Natural killer cell (primary cell): ENCODE measurements around the gene MLLT1. TPM values are rescaled to one million over a fixed set of nuclear protein-coding genes. Genes with fewer than 3 reads are reported as not detected.

ENCODE experiments used
- ATAC-seq, 3 donors: fragments of 150-1000 bp in 2 of 3; fragments of 200-7000 bp in 1 of 3; cut with Tn5 transposase; 1 replicate in 1 of 3; 2 replicates in 2 of 3; pipeline ENCODE4 v1.10.0; 2021; ENCODE audit warnings: mild to moderate bottlenecking in 2 of 3, moderate library complexity in 2 of 3
- DNase-seq, 2 donors: peaks; one replicate each; pipeline versions ENCODE4 v3.0.0 to v3.0.0-alpha.2; 2013 to 2021; ENCODE audit warnings: mixed read lengths in 1 of 2
- H3K27ac ChIP-seq: one replicate; pipeline ENCODE4 v1.5.1; 2013; ENCODE audit warnings: mild to moderate bottlenecking, low read length
- H3K27me3 ChIP-seq: one replicate; pipeline ENCODE4 v1.6.1; 2013; ENCODE audit warnings: low read length; ENCODE audit not compliant: control insufficient read depth, insufficient read depth
- H3K36me3 ChIP-seq: one replicate; pipeline ENCODE4 v1.6.1; 2013; ENCODE audit warnings: low read length; ENCODE audit not compliant: control insufficient read depth, insufficient read depth
- H3K4me1 ChIP-seq: one replicate; pipeline ENCODE4 v1.6.1; 2013; ENCODE audit warnings: low read length; ENCODE audit not compliant: control insufficient read depth, insufficient read depth
- H3K4me3 ChIP-seq: one replicate; pipeline ENCODE4 v1.5.1; 2013; ENCODE audit warnings: low read length
- H3K9me3 ChIP-seq: one replicate; pipeline ENCODE4 v1.6.1; 2013; ENCODE audit warnings: low read length; ENCODE audit not compliant: control insufficient read depth, insufficient read depth
- H3K27ac Mint-ChIP-seq, 2 donors: one replicate each; pipeline ENCODE4 v1.8.0; 2022; ENCODE audit warnings: mild to moderate bottlenecking in 2 of 2, mixed read lengths in 2 of 2, moderate library complexity in 1 of 2
- H3K27me3 Mint-ChIP-seq, 2 donors: one replicate each; pipeline ENCODE4 v1.8.0; 2022; ENCODE audit warnings: low read depth in 2 of 2, mixed read lengths in 2 of 2
- H3K36me3 Mint-ChIP-seq: one replicate; pipeline ENCODE4 v1.8.0; 2022; ENCODE audit warnings: mixed read lengths
- H3K4me1 Mint-ChIP-seq, 2 donors: one replicate each; pipeline ENCODE4 v1.8.0; 2022; ENCODE audit warnings: mixed read lengths in 2 of 2
- H3K4me3 Mint-ChIP-seq: one replicate; pipeline ENCODE4 v1.8.0; 2022; ENCODE audit warnings: mild to moderate bottlenecking, moderate library complexity, mixed read lengths
- H3K9me3 Mint-ChIP-seq, 2 donors: one replicate each; pipeline ENCODE4 v1.8.0; 2022; ENCODE audit warnings: mixed read lengths in 2 of 2
- WGBS: methylation state at CpG from one replicate; pipeline ENCODE4 v1.1.7; 2013; ENCODE audit warnings: missing lambda C conversion rate; ENCODE audit not compliant: insufficient coverage; 5-methylcytosine and 5-hydroxymethylcytosine counted together
- intact Hi-C: fragments of 100-400 bp; cut with micrococcal nuclease; formaldehyde crosslinking; loops from one replicate; pipeline ENCODE4 v1.14.2; 2022
- total RNA-seq, 4 donors: library from RNA; stranded (reverse); fragments of 120-200 nt in 1 of 4; gene quantifications; one replicate each; pipeline versions ENCODE4 v1.2.3 to v1.2.4, GENCODE V29; 2013 to 2022
- TF ChIP-seq, protein P1 (sequence below): fragments of 200-600 bp; IDR thresholded peaks from one replicate; pipeline ENCODE4 v1.8.0; 2022; ENCODE audit warnings: antibody characterized with exemption

The MLLT1 gene
- total RNA-seq, 3 donors from 2014 or later (not counting 1 experiment from before 2014, with no cell fraction given), result 30.2 to 43.8 (median 36.6) TPM

- no peak overlapping the region for H3K27ac ChIP-seq
- H3K36me3 ChIP-seq, result peaks cover 18% of the 10 kb centered on the region
- Mint-ChIP-seq H3K27ac (peak overlapping the region in 1 of 2 donors; percentile 63), H3K4me3 (no peak overlapping the region), H3K4me1 (peaks cover 11 to 31% of the 10 kb centered on the region in 2 donors), H3K27me3 (no peaks in the 10 kb centered on the region), H3K36me3 (no peaks in the 10 kb centered on the region), H3K9me3 (no peaks in the 10 kb centered on the region)
- no peaks in the 10 kb centered on the region for H3K9me3 ChIP-seq
- H3K4me1 ChIP-seq, result peaks cover 9% of the 10 kb centered on the region
- intact Hi-C loops, result no loop called here
- no peaks in the 10 kb centered on the region for H3K27me3 ChIP-seq
- no peak overlapping the region for H3K4me3 ChIP-seq
- ATAC-seq (no peak), DNase-seq (no peak)
- TF ChIP-seq, protein P1, sequence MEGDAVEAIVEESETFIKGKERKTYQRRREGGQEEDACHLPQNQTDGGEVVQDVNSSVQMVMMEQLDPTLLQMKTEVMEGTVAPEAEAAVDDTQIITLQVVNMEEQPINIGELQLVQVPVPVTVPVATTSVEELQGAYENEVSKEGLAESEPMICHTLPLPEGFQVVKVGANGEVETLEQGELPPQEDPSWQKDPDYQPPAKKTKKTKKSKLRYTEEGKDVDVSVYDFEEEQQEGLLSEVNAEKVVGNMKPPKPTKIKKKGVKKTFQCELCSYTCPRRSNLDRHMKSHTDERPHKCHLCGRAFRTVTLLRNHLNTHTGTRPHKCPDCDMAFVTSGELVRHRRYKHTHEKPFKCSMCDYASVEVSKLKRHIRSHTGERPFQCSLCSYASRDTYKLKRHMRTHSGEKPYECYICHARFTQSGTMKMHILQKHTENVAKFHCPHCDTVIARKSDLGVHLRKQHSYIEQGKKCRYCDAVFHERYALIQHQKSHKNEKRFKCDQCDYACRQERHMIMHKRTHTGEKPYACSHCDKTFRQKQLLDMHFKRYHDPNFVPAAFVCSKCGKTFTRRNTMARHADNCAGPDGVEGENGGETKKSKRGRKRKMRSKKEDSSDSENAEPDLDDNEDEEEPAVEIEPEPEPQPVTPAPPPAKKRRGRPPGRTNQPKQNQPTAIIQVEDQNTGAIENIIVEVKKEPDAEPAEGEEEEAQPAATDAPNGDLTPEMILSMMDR, result no peak
- WGBS, result 96% methylated on average over 28 of the region's 28 CpGs
Measured at GRCh38 chr19:6226444-6227155, 53.2 kb downstream of the MLLT1 start.

DNA sequence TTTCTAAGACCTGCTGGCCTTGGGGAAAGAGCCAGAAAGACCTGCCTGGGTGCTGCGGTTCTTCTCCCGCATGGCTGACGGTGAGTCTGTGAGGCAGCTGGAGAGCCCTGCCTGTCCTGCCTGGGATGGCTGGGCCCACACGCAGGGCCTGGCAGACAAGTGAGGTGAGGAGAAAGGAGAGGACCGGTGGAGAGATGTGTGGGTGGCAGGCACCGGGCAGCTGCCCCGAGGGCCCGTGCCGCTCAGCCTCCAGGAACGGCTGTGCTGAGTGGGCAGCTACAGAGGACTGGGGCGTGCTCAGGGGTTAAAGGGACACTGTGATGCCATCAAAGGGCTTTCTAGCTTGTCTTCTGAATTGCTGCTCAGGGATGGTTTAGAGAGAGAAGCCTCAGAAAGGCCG is 53.8 kb downstream of the MLLT1 start:
- peaks cover 18% of the 10 kb centered on the region for H3K36me3 ChIP-seq
- peak overlapping the region in 1 of 2 donors; percentile 34 for H3K27ac Mint-ChIP-seq
- peaks cover 8 to 25% of the 10 kb centered on the region in 2 donors for H3K4me1 Mint-ChIP-seq
- no peak overlapping the region for H3K4me3 Mint-ChIP-seq
- TF ChIP-seq, protein P1, result no peak
- intact Hi-C loops, result no loop called here
- H3K9me3 Mint-ChIP-seq, result no peaks in the 10 kb centered on the region
- no peaks in the 10 kb centered on the region for H3K9me3 ChIP-seq
- no peaks in the 10 kb centered on the region for H3K27me3 ChIP-seq
- peaks cover 6% of the 10 kb centered on the region for H3K4me1 ChIP-seq
- no peak overlapping the region for H3K27ac ChIP-seq
- H3K27me3 Mint-ChIP-seq, result no peaks in the 10 kb centered on the region
- ATAC-seq (no peak), DNase-seq (no peak)
- H3K4me3 ChIP-seq, result no peak overlapping the region
- WGBS, result 94% methylated on average over 12 of the region's 12 CpGs
- no peaks in the 10 kb centered on the region for H3K36me3 Mint-ChIP-seq

GRCh38 chr19:6225232-6225865 is 54.4 kb downstream of the MLLT1 start:
- DNase-seq (no peak), ATAC-seq (no peak)
- Histone ChIP-seq H3K36me3 (peaks cover 18% of the 10 kb centered on the region), H3K27ac (no peak overlapping the region), H3K4me1 (no peaks in the 10 kb centered on the region), H3K4me3 (no peak overlapping the region), H3K9me3 (no peaks in the 10 kb centered on the region), H3K27me3 (no peaks in the 10 kb centered on the region)
- whole genome bisulfite sequencing, result 95% methylated on average over 17 of the region's 18 CpGs
- Mint-ChIP-seq H3K9me3 (no peaks in the 10 kb centered on the region), H3K36me3 (no peaks in the 10 kb centered on the region), H3K27ac (peak overlapping the region in 1 of 2 donors; percentile 34), H3K4me3 (no peak overlapping the region), H3K27me3 (no peaks in the 10 kb centered on the region), H3K4me1 (peaks cover 1 to 19% of the 10 kb centered on the region in 2 donors)
- intact Hi-C loops, result no loop called here
- TF ChIP-seq, protein P1, result no peak
